HepG2 (cell line): Measurements from ENCODE around the gene ATAD3C. TPM values are rescaled to one million over a fixed set of nuclear protein-coding genes. Genes with fewer than 3 reads are reported as not detected.

Source experiments
- GATAD1 ChIP-seq: IDR thresholded peaks from 2 replicates; pipeline ENCODE4 v1.6.1; 2016; ENCODE audit warnings: missing genetic modification reagents, missing compliant biosample characterization
- JUN ChIP-seq: sonication (generic); formaldehyde crosslinking; IDR thresholded peaks from 2 replicates; pipeline ENCODE4 v1.4.0; 2020; ENCODE audit warnings: mild to moderate bottlenecking, missing genetic modification reagents
- MBD4 ChIP-seq: IDR thresholded peaks from 2 replicates; pipeline ENCODE4 v1.6.1; 2012; ENCODE audit warnings: low read length, inconsistent platforms, borderline replicate concordance
- SALL1 ChIP-seq: sonication (generic); formaldehyde crosslinking; IDR thresholded peaks from 2 replicates; pipeline ENCODE4 v1.8.0; 2022; ENCODE audit warnings: mild to moderate bottlenecking, missing genetic modification reagents
- SMC3 ChIP-seq: IDR thresholded peaks from 2 replicates; pipeline ENCODE4 v1.6.1; 2011; ENCODE audit warnings: low read length, improper control_type of control experiment
- SP2 ChIP-seq: sonication (generic); formaldehyde crosslinking; IDR thresholded peaks from 2 replicates; pipeline ENCODE4 v1.5.1; 2020; ENCODE audit warnings: mild to moderate bottlenecking, missing genetic modification reagents
- TERF1 ChIP-seq: sonication (generic); formaldehyde crosslinking; IDR thresholded peaks from 2 replicates; pipeline ENCODE4 v1.8.0; 2022; ENCODE audit warnings: mild to moderate bottlenecking, missing genetic modification reagents, moderate library complexity
- U2AF2 ChIP-seq: fragments of 200-400 bp; formaldehyde crosslinking; IDR thresholded peaks from 2 replicates; pipeline ENCODE4 v1.6.1; 2017; ENCODE audit warnings: low read depth, mild to moderate bottlenecking, low read length
- ZBTB10 ChIP-seq: sonication (generic); formaldehyde crosslinking; IDR thresholded peaks from 2 replicates; pipeline ENCODE4 v1.4.0; 2020; ENCODE audit warnings: missing genetic modification reagents, borderline replicate concordance
- ZBTB7A ChIP-seq: sonication (generic); formaldehyde crosslinking; IDR thresholded peaks from 2 replicates; pipeline ENCODE4 v1.8.0; 2022; ENCODE audit warnings: mild to moderate bottlenecking, missing genetic modification reagents
- ZKSCAN1 ChIP-seq: fragments of 150-350 bp; IDR thresholded peaks from 2 replicates; pipeline ENCODE4 v1.6.1; 2014; ENCODE audit warnings: low read length
- ZNF24 ChIP-seq: fragments of 450-650 bp; IDR thresholded peaks from 2 replicates; pipeline ENCODE4 v1.6.1; 2017; ENCODE audit warnings: antibody characterized with exemption, mild to moderate bottlenecking
- ZNF296 ChIP-seq: sonication (generic); formaldehyde crosslinking; conservative IDR thresholded peaks from 2 replicates; pipeline ENCODE4 v1.5.0; 2020; ENCODE audit warnings: mild to moderate bottlenecking, missing genetic modification reagents
- ZNF333 ChIP-seq: sonication (generic); formaldehyde crosslinking; IDR thresholded peaks from 2 replicates; pipeline ENCODE4 v1.4.0; 2020; ENCODE audit warnings: mild to moderate bottlenecking, missing genetic modification reagents, borderline replicate concordance
- ZNF430 ChIP-seq: sonication (generic); formaldehyde crosslinking; IDR thresholded peaks from 2 replicates; pipeline ENCODE4 v1.9.0; 2021; ENCODE audit warnings: mild to moderate bottlenecking, missing genetic modification reagents
- ZNF577 ChIP-seq: sonication (generic); formaldehyde crosslinking; IDR thresholded peaks from 2 replicates; pipeline ENCODE4 v1.4.0; 2020; ENCODE audit warnings: mild to moderate bottlenecking, low read depth, missing genetic modification reagents, borderline replicate concordance
- ZNF687 ChIP-seq: sonication (generic); formaldehyde crosslinking; IDR thresholded peaks from 2 replicates; pipeline ENCODE4 v1.5.1; 2020; ENCODE audit warnings: mild to moderate bottlenecking, missing genetic modification reagents, moderate library complexity
- polyA plus RNA-seq, 8 experiments: library from polyadenylated mRNA; depleted of rRNA in 3 of 8; stranded (reverse) in 7 of 8; unstranded in 1 of 8; fragments of >200 nt; fragmentation: Illumina TruSeq in 4 of 8; extraction: Trizol in 4 of 8; gene quantifications; 2 replicates each; pipeline versions ENCODE4 v1.2.1 to v1.2.3, GENCODE V29; 2011 to 2016; ENCODE audit warnings: low read depth in 4 of 8, missing spikeins in 1 of 8, mixed read lengths in 1 of 8; ENCODE audit not compliant: insufficient read depth in 1 of 8
- total RNA-seq, 5 experiments: library from RNA; depleted of rRNA; stranded (reverse); fragments of >200 nt; fragmentation: Illumina TruSeq; extraction: Trizol; gene quantifications; 2 replicates each; pipeline ENCODE4 v1.2.3, GENCODE V29; 2016; ENCODE audit warnings: low read depth in 1 of 5
- TF ChIP-seq, protein P1 (sequence below): sonication (generic); formaldehyde crosslinking; IDR thresholded peaks from 2 replicates; pipeline ENCODE4 v1.4.0; 2020; ENCODE audit warnings: missing genetic modification reagents
- TF ChIP-seq, protein P2 (sequence below): sonication (generic); formaldehyde crosslinking; IDR thresholded peaks from 2 replicates; pipeline ENCODE4 v1.4.0; 2020; ENCODE audit warnings: mild to moderate bottlenecking, low read depth, missing genetic modification reagents

ATAD3C gene
- total and polyA plus RNA-seq, 2 of the 13 experiments (the other 11 are each of a cell fraction or from before 2014, with no cell fraction given) = 2.4 to 3.2 TPM

DNA sequence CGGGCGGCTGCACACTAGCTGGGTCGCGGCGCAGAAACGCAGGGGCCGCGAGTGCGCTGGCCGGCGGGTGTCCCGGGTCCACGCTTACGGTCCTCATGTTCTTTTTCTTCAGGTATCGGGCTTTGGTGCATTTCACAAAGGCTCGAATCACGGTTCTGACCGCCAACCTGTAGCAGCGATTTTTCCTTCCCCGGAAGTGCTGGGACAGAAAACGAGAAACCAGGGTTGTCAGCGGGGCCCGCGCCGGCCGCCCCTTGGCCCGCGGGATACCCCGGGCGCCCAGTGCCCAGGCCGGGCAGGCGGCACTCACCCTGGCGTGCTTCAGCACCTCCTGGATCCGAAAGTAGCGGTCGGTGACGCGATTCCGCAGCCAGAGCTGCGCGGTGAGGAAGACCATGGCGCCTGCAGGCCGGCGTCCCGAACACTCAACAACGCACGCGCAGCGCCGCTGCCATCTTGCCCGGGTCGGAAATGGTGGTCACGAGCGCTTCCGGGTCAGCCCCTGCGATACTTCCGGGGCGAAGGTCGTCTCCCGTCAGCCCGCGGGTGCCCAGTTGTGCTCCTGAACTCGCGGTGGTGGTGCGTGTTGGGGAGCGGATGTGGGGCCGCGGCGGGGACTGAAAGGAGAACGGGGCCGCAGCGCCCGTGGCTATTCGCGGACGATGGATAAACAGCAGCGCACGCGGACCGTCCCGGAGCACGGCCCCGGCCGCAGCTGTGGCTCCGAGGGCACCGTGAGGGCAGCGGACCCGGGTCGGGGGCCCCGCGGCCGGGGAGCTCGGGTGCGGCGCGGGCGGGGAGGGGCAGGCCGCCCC is 42.5 kb upstream of the ATAD3C start, which contains the start of gene MRPL20 (continued):
- TF ChIP-seq TERF1 = no peak
- no peak for TF ChIP-seq ZNF577 (CRISPR knock-in tag)
- TF ChIP-seq SMC3 = no peak
- TF ChIP-seq SP2 (CRISPR knock-in tag) = peak; percentile 71
- no peak for TF ChIP-seq ZKSCAN1
- TF ChIP-seq ZBTB7A (CRISPR knock-in tag) = no peak
- TF ChIP-seq, protein P1, sequence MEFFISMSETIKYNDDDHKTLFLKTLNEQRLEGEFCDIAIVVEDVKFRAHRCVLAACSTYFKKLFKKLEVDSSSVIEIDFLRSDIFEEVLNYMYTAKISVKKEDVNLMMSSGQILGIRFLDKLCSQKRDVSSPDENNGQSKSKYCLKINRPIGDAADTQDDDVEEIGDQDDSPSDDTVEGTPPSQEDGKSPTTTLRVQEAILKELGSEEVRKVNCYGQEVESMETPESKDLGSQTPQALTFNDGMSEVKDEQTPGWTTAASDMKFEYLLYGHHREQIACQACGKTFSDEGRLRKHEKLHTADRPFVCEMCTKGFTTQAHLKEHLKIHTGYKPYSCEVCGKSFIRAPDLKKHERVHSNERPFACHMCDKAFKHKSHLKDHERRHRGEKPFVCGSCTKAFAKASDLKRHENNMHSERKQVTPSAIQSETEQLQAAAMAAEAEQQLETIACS (CRISPR knock-in tag) = 0 out of 2 replicates have a peak, but pooled peaks have one; percentile 26
- TF ChIP-seq MBD4 = no peak
- no peak for TF ChIP-seq ZNF24
- peak; percentile 95 for TF ChIP-seq ZNF687 (CRISPR knock-in tag)
- TF ChIP-seq ZBTB10 (CRISPR knock-in tag) = no peak; the same call in 1 of the 2 replicates
- TF ChIP-seq ZNF430 (CRISPR knock-in tag) = peak; percentile 88
- TF ChIP-seq ZNF296 (CRISPR knock-in tag) = peak; percentile 65
- no peak for TF ChIP-seq JUN
- TF ChIP-seq GATAD1 (CRISPR knock-in tag) = peak; percentile 99
- peak; percentile 90 for TF ChIP-seq SALL1 (CRISPR knock-in tag)
- TF ChIP-seq, protein P2, sequence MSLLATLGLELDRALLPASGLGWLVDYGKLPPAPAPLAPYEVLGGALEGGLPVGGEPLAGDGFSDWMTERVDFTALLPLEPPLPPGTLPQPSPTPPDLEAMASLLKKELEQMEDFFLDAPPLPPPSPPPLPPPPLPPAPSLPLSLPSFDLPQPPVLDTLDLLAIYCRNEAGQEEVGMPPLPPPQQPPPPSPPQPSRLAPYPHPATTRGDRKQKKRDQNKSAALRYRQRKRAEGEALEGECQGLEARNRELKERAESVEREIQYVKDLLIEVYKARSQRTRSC (CRISPR knock-in tag) = no peak
- TF ChIP-seq U2AF2 = 0 out of 2 replicates have a peak, but pooled peaks have one; percentile 46
- TF ChIP-seq ZNF333 (CRISPR knock-in tag) = peak; percentile 70; the same call in 1 of the 2 replicates
